B cell (primary cell): ENCODE measurements around the gene SPDYE18. TPM values are rescaled to one million over a fixed set of nuclear protein-coding genes. Genes with fewer than 3 reads are reported as not detected.
"Not testable (repeated sequence)": the region's sequence is repeated elsewhere in the genome, so short reads cannot be mapped to it uniquely, and the experiment has no call there.

ENCODE experiments used
- ATAC-seq: fragments of 200-7000 bp; cut with Tn5 transposase; one replicate; pipeline ENCODE4 v1.10.0; 2021; ENCODE audit warnings: low read depth, mild to moderate bottlenecking, moderate number of reproducible peaks, moderate library complexity
- CTCF ChIA-PET: fragments of 350-600 bp; sonication (Branson Sonifier 250); formaldehyde crosslinking; loops from one replicate; lab custom pipeline; 2021; ENCODE audit warnings: antibody characterized with exemption, inconsistent platforms; lab: Charles Lee
- POLR2A ChIA-PET: fragments of 350-600 bp; sonication (Branson Sonifier 250); formaldehyde crosslinking; loops from one replicate; lab custom pipeline; 2021; ENCODE audit warnings: antibody characterized with exemption; lab: Charles Lee
- DNase-seq: peaks from one replicate; pipeline ENCODE4 v3.0.0; 2013
- H2AFZ ChIP-seq: 2 replicates; pipeline ENCODE4 v1.6.1; 2012; ENCODE audit warnings: mild to moderate bottlenecking, low read depth, low read length; ENCODE audit not compliant: insufficient read depth, poor library complexity, severe bottlenecking
- H3K27ac ChIP-seq, 2 donors: 1 replicate in 1 of 2; 2 replicates in 1 of 2; pipeline ENCODE4 v1.5.1; 2012 to 2013; ENCODE audit warnings: low read length in 2 of 2, mild to moderate bottlenecking in 2 of 2, moderate library complexity in 1 of 2
- H3K27me3 ChIP-seq, 4 experiments: fragments of 200-600 bp in 1 of 4; sonication (generic) in 1 of 4; replicated peaks in 1 of 4; 1 replicate in 2 of 4; 2 replicates in 2 of 4; pipeline versions ENCODE4 v1.6.1 to v1.7.0; 2013 to 2016; ENCODE audit warnings: low read length in 3 of 4, mild to moderate bottlenecking in 2 of 4, mixed read lengths in 1 of 4, moderate library complexity in 1 of 4; ENCODE audit not compliant: insufficient read depth in 4 of 4, control insufficient read depth in 3 of 4; ENCODE audit errors: control extremely low read depth in 1 of 4
- H3K36me3 ChIP-seq, 2 experiments: replicated peaks in 1 of 2; 1 replicate in 1 of 2; 2 replicates in 1 of 2; pipeline versions ENCODE4 v1.6.1 to v1.7.1; 2013; ENCODE audit warnings: low read length in 1 of 2; ENCODE audit not compliant: insufficient read depth in 2 of 2, control insufficient read depth in 1 of 2; ENCODE audit errors: control extremely low read depth in 1 of 2, extremely low read depth in 1 of 2
- H3K4me1 ChIP-seq, 2 donors: fragments of 200-600 bp in 1 of 2; sonication (generic) in 1 of 2; 1 replicate in 1 of 2; 2 replicates in 1 of 2; pipeline versions ENCODE4 v1.5.1 to v1.6.1; 2013 to 2017; ENCODE audit warnings: low read length in 2 of 2; ENCODE audit not compliant: control insufficient read depth in 2 of 2, insufficient read depth in 2 of 2
- H3K4me2 ChIP-seq: replicated peaks from 2 replicates; pipeline ENCODE3; 2012; ENCODE audit warnings: mild to moderate bottlenecking, low read depth, low read length; ENCODE audit not compliant: poor library complexity, severe bottlenecking
- H3K4me3 ChIP-seq, 5 experiments: fragments of 200-600 bp in 1 of 5; sonication (generic) in 1 of 5; 1 replicate in 3 of 5; 2 replicates in 2 of 5; pipeline versions ENCODE4 v1.5.1 to v1.7.0; 2011 to 2016; ENCODE audit warnings: low read length in 4 of 5, mild to moderate bottlenecking in 4 of 5, low read depth in 2 of 5, control low read depth in 1 of 5, moderate library complexity in 1 of 5; ENCODE audit not compliant: insufficient read depth in 1 of 5; ENCODE audit errors: control extremely low read depth in 1 of 5, extremely low read depth in 1 of 5
- H3K79me2 ChIP-seq: fragments of 200-600 bp; sonication (generic); one replicate; pipeline ENCODE4 v1.6.0; 2016; ENCODE audit warnings: low read length; ENCODE audit not compliant: control insufficient read depth, insufficient read depth
- H3K9ac ChIP-seq: fragments of 200-600 bp; sonication (generic); 2 replicates; pipeline ENCODE4 v1.6.1; 2017; ENCODE audit warnings: mild to moderate bottlenecking, low read length, moderate library complexity
- H3K9me3 ChIP-seq, 3 donors: one replicate each; pipeline versions ENCODE4 v1.6.1 to v1.7.1; 2013; ENCODE audit warnings: low read length in 2 of 3; ENCODE audit not compliant: control insufficient read depth in 2 of 3, insufficient read depth in 1 of 3; ENCODE audit errors: control extremely low read depth in 1 of 3
- H4K20me1 ChIP-seq: 2 replicates; pipeline ENCODE4 v1.6.0; 2012; ENCODE audit warnings: mild to moderate bottlenecking, low read length; ENCODE audit not compliant: insufficient read depth, control insufficient read depth, poor library complexity, severe bottlenecking
- H3K27ac Mint-ChIP-seq: one replicate; pipeline ENCODE4 v1.8.0; 2021; ENCODE audit warnings: mixed read lengths
- H3K27me3 Mint-ChIP-seq: one replicate; pipeline ENCODE4 v1.8.0; 2021; ENCODE audit warnings: mixed read lengths
- H3K4me1 Mint-ChIP-seq: one replicate; pipeline ENCODE4 v1.8.0; 2021; ENCODE audit warnings: mixed read lengths
- H3K4me3 Mint-ChIP-seq: one replicate; pipeline ENCODE4 v1.8.0; 2021; ENCODE audit warnings: mixed read lengths
- H3K9me3 Mint-ChIP-seq: one replicate; pipeline ENCODE4 v1.8.0; 2022; ENCODE audit warnings: mixed read lengths; ENCODE audit not compliant: insufficient read depth
- WGBS: methylation state at CpG from one replicate; pipeline ENCODE4 v1.1.5; 2013; ENCODE audit warnings: missing lambda C conversion rate; ENCODE audit not compliant: insufficient coverage; 5-methylcytosine and 5-hydroxymethylcytosine counted together
- intact Hi-C: fragments of 100-400 bp; cut with micrococcal nuclease; formaldehyde crosslinking; loops from one replicate; pipeline ENCODE4 v1.10.0; 2022
- polyA plus RNA-seq: library from polyadenylated mRNA; depleted of rRNA; stranded (reverse); fragments of >200 nt; gene quantifications from 2 replicates; pipeline ENCODE4 v1.2.3, GENCODE V29; 2012
- total RNA-seq, 2 donors: library from RNA; stranded (reverse); fragments of 120-200 nt in 1 of 2; gene quantifications; 1 replicate in 1 of 2; 2 replicates in 1 of 2; pipeline versions ENCODE4 v1.2.3 to v1.2.4, GENCODE V29; 2013 to 2022

The SPDYE18 gene
- total and polyA plus RNA-seq, 2 donors (not counting 1 experiment from before 2014, with no cell fraction given): 2.0 to 2.2 TPM

- H3K9me3 ChIP-seq, H3K4me3 ChIP-seq, H3K36me3 ChIP-seq, H3K4me3 Mint-ChIP-seq, H3K9ac ChIP-seq, intact Hi-C loops, H3K27ac ChIP-seq, H3K4me1 Mint-ChIP-seq, CTCF ChIA-PET, DNase-seq, POLR2A ChIA-PET, H3K9me3 Mint-ChIP-seq, H3K27ac Mint-ChIP-seq, H3K79me2 ChIP-seq, H2AFZ ChIP-seq, ATAC-seq, H3K27me3 ChIP-seq, H4K20me1 ChIP-seq, H3K27me3 Mint-ChIP-seq, H3K4me1 ChIP-seq, H3K4me2 ChIP-seq: not testable (repeated sequence)
- WGBS: no CpG with 5 or more reads among the region's 1 CpG
These were observed 19.8 kb upstream of the SPDYE18 start for GRCh38 chr7:77082192-77082591.

GRCh38 chr7:77080236-77080635 lies 17.9 kb upstream of the SPDYE18 start:
- H2AFZ ChIP-seq, H3K27ac ChIP-seq, H3K27me3 Mint-ChIP-seq, H3K4me3 ChIP-seq, POLR2A ChIA-PET, CTCF ChIA-PET, H3K4me3 Mint-ChIP-seq, H3K36me3 ChIP-seq, H3K4me2 ChIP-seq, H3K27me3 ChIP-seq, H3K9me3 Mint-ChIP-seq, DNase-seq, H4K20me1 ChIP-seq, H3K9ac ChIP-seq, H3K27ac Mint-ChIP-seq, H3K79me2 ChIP-seq, H3K4me1 Mint-ChIP-seq, intact Hi-C loops, ATAC-seq, H3K4me1 ChIP-seq, H3K9me3 ChIP-seq: not testable (repeated sequence)
- WGBS: no CpG with 5 or more reads among the region's 2 CpGs

DNA sequence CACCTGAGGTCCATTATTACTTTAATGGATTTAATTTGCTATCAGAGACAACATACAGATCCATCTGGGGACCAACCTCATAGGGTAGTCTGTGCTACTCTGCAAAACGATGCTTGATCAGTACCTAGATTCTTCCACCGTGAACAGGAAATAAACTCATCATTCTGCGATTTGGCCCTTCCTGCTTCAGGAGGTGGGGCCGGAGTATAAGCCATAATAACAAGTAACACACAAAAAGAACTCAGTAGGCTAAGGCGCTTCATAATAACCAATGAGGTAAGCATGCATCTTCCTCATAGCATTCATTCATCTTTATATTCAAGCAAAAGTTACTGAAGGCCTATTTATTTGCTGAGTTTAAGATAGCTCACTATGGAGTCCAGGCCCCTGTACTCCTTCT lies 17.3 kb upstream of the SPDYE18 start:
- H3K4me3 Mint-ChIP-seq, H3K27ac ChIP-seq, H4K20me1 ChIP-seq, H3K9me3 ChIP-seq, H3K27me3 ChIP-seq, H3K27ac Mint-ChIP-seq, H3K4me1 ChIP-seq, H3K9me3 Mint-ChIP-seq, DNase-seq, ATAC-seq, H3K36me3 ChIP-seq, H3K27me3 Mint-ChIP-seq, H3K4me1 Mint-ChIP-seq, H3K4me2 ChIP-seq, POLR2A ChIA-PET, H3K9ac ChIP-seq, H3K4me3 ChIP-seq, H3K79me2 ChIP-seq, H2AFZ ChIP-seq, CTCF ChIA-PET, intact Hi-C loops: not testable (repeated sequence)
- no CpG with 5 or more reads among the region's 5 CpGs for WGBS

DNA sequence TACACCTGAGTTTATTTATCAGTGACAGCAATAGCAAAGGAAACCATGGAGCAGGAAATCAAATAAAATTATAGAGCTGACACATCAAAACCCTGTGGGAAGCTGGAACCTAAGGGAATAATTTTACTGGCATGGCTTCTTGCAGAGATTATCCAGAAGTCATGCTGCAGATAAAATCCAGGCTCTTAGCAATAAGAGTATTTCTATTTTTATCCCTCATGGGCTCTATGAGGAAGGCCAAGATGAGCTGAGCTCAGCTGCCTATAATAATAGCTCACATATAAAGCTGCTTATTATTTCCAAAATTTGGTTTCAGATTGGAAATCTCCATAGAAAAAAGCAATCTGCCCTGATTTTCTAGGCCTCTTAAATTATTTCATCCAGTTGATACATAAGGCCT lies 16.8 kb upstream of the SPDYE18 start:
- H2AFZ ChIP-seq, H3K27me3 ChIP-seq, H3K4me1 Mint-ChIP-seq, H3K27ac ChIP-seq, H3K9me3 Mint-ChIP-seq, H3K4me3 ChIP-seq, H3K4me3 Mint-ChIP-seq, DNase-seq, H3K4me2 ChIP-seq, H4K20me1 ChIP-seq, H3K36me3 ChIP-seq, CTCF ChIA-PET, H3K4me1 ChIP-seq, POLR2A ChIA-PET, ATAC-seq, H3K9me3 ChIP-seq, intact Hi-C loops, H3K27ac Mint-ChIP-seq, H3K27me3 Mint-ChIP-seq, H3K79me2 ChIP-seq, H3K9ac ChIP-seq: not testable (repeated sequence)
